Progenitor cell of endocrine pancreas (in vitro differentiated cells): ENCODE results near the gene ZNF846. TPM values are rescaled to one million over a fixed set of nuclear protein-coding genes. Genes with fewer than 3 reads are reported as not detected.

Experiments used
- DNase-seq: peaks from one replicate; pipeline ENCODE4 v3.0.0; 2021; ENCODE audit warnings: low spot score; ENCODE audit not compliant: unreplicated experiment
- H3K27ac Mint-ChIP-seq: 2 replicates; pipeline ENCODE4 v1.8.0; 2021; ENCODE audit warnings: mild to moderate bottlenecking, moderate library complexity, mixed read lengths
- H3K27me3 Mint-ChIP-seq: 2 replicates; pipeline ENCODE4 v1.8.0; 2021; ENCODE audit warnings: mixed read lengths
- H3K36me3 Mint-ChIP-seq: 2 replicates; pipeline ENCODE4 v1.8.0; 2022; ENCODE audit warnings: mixed read lengths; ENCODE audit not compliant: insufficient read depth
- H3K4me1 Mint-ChIP-seq: 2 replicates; pipeline ENCODE4 v1.8.0; 2021; ENCODE audit warnings: low read depth, mixed read lengths
- H3K4me3 Mint-ChIP-seq: 2 replicates; pipeline ENCODE4 v1.8.0; 2021; ENCODE audit warnings: low read depth, mild to moderate bottlenecking, moderate library complexity, mixed read lengths
- H3K9me3 Mint-ChIP-seq: 2 replicates; pipeline ENCODE4 v1.8.0; 2021; ENCODE audit warnings: low read depth, mixed read lengths
- CTCF ChIP-seq: fragments of 200-600 bp; sonication (generic); IDR thresholded peaks from one replicate; pipeline ENCODE4 v1.5.0; 2021; ENCODE audit warnings: antibody characterized with exemption, mild to moderate bottlenecking; ENCODE audit not compliant: unreplicated experiment
- total RNA-seq: library from RNA; stranded (reverse); gene quantifications from 2 replicates; pipeline ENCODE4 v1.2.1, GENCODE V29; 2021

The ZNF846 gene
- total RNA-seq, 1 donor from 2014 or later, result 33.3 TPM

- H3K4me1 Mint-ChIP-seq, result no peaks in the 10 kb centered on the region
- no peak overlapping the region for H3K4me3 Mint-ChIP-seq
- DNase-seq, result no peak
- H3K27me3 Mint-ChIP-seq, result no peaks in the 10 kb centered on the region
- no peak overlapping the region for H3K27ac Mint-ChIP-seq
- no peak for TF ChIP-seq CTCF
- no peaks in the 10 kb centered on the region for H3K9me3 Mint-ChIP-seq
- peaks cover 5% of the 10 kb centered on the region for H3K36me3 Mint-ChIP-seq
These were observed 38.3 kb upstream of the ZNF846 start for GRCh38 chr19:9806803-9807202.

- H3K4me3 Mint-ChIP-seq, result no peak overlapping the region
- H3K9me3 Mint-ChIP-seq, result no peaks in the 10 kb centered on the region
- H3K36me3 Mint-ChIP-seq, result no peaks in the 10 kb centered on the region
- H3K27me3 Mint-ChIP-seq, result no peaks in the 10 kb centered on the region
- H3K4me1 Mint-ChIP-seq, result no peaks in the 10 kb centered on the region
- H3K27ac Mint-ChIP-seq, result no peak overlapping the region
- DNase-seq, result no peak
- no peak for TF ChIP-seq CTCF
These were observed 33.4 kb upstream of the ZNF846 start for GRCh38 chr19:9801976-9802375.

- no peak overlapping the region for H3K4me3 Mint-ChIP-seq
- no peak for TF ChIP-seq CTCF
- H3K27ac Mint-ChIP-seq, result peak overlapping the region; percentile 73
- no peak for DNase-seq
- no peaks in the 10 kb centered on the region for H3K9me3 Mint-ChIP-seq
- no peaks in the 10 kb centered on the region for H3K27me3 Mint-ChIP-seq
- peaks cover 2% of the 10 kb centered on the region for H3K4me1 Mint-ChIP-seq
- no peaks in the 10 kb centered on the region for H3K36me3 Mint-ChIP-seq
These were observed 30.6 kb upstream of the ZNF846 start for GRCh38 chr19:9799162-9799561.

GRCh38 chr19:9797871-9798270 lies 29.3 kb upstream of the ZNF846 start:
- peaks cover 4% of the 10 kb centered on the region for H3K4me1 Mint-ChIP-seq
- DNase-seq, result no peak
- no peaks in the 10 kb centered on the region for H3K9me3 Mint-ChIP-seq
- H3K36me3 Mint-ChIP-seq, result no peaks in the 10 kb centered on the region
- no peak overlapping the region for H3K4me3 Mint-ChIP-seq
- no peak for TF ChIP-seq CTCF
- no peaks in the 10 kb centered on the region for H3K27me3 Mint-ChIP-seq
- H3K27ac Mint-ChIP-seq, result no peak overlapping the region

GRCh38 chr19:9796113-9796773 lies 27.7 kb upstream of the ZNF846 start:
- Mint-ChIP-seq H3K9me3 (no peaks in the 10 kb centered on the region), H3K36me3 (no peaks in the 10 kb centered on the region), H3K27ac (peak overlapping the region; percentile 37), H3K4me1 (peaks cover 6% of the 10 kb centered on the region), H3K4me3 (no peak overlapping the region), H3K27me3 (no peaks in the 10 kb centered on the region)
- peak; percentile 47 for DNase-seq
- peak; percentile 85 for TF ChIP-seq CTCF
